ENCODE results near the gene ZIC5.
"Not testable (repeated sequence)": the region's sequence is repeated elsewhere in the genome, so short reads cannot be mapped to it uniquely, and the experiment has no call there.

The ZIC5 gene

GRCh38 chr13:99959540-99960230 lies 11.9 kb downstream of the ZIC5 start:
- DNase-seq, result no peak

DNA sequence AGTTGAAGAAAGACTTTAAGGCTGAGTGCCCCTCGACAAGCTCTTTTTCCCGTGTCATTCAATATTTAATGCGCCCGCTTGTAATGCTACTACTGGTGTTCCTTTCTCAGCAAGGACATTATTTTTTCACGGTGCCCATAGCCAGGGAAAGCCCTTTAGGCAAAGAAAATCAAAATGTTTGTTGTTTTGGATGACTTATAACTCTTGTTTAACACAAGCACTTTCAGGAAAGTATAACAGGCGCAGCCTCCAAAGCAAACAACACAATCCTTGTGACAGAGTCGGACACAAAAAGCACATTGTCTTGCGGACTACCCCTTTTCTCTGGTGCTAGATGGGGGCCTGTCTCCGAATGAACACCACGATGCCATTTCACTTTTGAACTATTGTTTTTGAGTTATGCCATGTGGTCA lies 12.4 kb downstream of the ZIC5 start:
- no peak for DNase-seq

- DNase-seq, result no peak
Measured at GRCh38 chr13:99958406-99959126, 13.0 kb downstream of the ZIC5 start.

- no peak for DNase-seq
Measured at GRCh38 chr13:99956473-99957349, 14.9 kb downstream of the ZIC5 start.

DNA sequence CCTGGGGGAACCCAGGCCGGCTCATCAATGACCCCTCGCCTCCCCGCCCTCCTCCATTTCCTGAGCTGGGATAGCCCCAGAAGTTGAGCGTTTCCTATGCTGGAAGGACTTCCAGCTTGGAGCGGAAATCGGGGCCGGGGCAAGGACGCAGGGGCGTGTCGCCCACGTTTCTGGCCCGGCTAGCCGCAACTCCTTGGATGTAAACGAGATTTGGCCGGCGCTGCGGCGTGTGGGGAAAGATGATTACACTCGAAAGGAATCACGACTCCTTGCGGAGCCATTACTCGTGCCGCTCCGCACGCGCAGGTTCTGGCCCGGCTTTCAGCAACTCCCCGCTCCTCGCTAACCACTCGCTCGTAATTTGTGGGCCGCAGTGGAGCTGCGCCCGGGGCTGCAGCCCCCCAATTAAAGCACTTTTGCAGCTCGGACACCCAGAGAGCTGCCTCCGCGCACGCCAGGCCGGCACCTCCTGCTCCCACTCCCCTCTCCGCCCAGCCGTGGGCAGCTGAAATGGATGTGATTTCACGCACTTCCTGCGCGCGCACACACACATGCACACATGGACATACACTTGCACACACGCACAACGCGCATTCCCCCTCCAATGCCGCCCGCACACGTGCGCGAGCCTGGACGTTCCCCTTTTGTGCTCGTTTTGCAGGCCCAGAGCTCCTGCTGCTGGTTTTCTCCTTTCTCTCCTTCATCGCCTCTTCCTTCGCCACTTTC lies 15.7 kb downstream of the ZIC5 start:
- no peak for DNase-seq

GRCh38 chr13:99955107-99955746 lies 16.3 kb downstream of the ZIC5 start:
- DNase-seq, result no peak

GRCh38 chr13:99953138-99953755 lies 18.3 kb downstream of the ZIC5 start:
- no peak for DNase-seq

DNA sequence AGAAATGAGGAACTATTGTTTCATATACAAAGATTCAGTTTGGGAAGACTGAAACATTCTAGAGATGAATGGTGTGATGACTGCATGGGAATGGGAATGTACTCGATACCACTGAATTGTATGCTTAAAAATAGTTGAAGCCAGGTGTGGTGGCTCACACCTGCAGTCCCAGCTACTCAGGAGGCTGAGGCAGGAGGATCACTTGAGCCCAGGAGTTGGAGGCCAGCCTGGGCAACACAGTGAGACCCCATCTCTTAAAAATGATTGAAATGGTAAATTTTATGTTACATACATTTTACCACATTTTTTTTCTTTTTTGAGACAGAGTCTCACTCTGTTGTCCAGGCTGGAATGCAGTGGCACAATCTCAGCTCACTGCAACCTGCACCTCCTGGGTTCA lies 19.9 kb downstream of the ZIC5 start:
- DNase-seq, result not testable (repeated sequence)

- no peak for DNase-seq
Measured at GRCh38 chr13:99949679-99950413, 21.7 kb downstream of the ZIC5 start.

DNA sequence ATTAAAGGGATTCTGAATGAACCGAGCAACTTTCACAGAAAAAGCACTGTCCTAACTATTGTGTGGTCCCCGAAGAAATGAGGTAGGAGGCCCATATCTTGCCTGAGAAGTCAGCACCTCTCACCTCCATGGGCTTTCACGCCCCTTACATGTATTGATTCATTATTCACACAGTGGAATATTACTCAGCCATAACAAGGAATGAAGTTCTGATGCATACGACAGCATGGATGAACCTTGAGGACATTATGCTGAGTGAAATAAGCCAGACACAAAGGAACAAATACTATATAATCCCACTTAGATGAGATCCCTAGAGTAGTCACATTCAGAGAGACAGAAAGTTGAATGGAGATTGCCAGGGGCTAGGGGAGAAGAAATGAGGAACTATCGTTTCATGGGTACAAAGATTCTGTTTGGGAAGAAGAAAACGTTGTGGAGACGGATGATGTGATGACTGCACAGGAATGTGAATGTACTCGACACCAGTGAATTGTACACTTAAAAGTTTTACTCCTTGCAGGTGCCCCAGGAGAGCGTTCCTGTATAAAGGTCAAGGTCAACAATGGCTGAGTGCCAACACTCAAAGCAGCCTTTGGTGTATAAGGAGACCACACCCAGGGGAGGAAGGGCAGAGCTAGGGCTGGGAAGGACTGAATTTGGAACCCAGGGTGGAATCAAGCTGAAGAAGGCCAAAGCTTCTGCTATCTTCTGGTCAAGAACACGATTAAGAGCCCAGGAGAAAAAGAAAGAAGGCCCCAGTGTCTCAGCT lies 22.5 kb downstream of the ZIC5 start:
- DNase-seq, result no peak

- DNase-seq, result no peak
Measured at GRCh38 chr13:99948411-99948810, 23.2 kb downstream of the ZIC5 start.

DNA sequence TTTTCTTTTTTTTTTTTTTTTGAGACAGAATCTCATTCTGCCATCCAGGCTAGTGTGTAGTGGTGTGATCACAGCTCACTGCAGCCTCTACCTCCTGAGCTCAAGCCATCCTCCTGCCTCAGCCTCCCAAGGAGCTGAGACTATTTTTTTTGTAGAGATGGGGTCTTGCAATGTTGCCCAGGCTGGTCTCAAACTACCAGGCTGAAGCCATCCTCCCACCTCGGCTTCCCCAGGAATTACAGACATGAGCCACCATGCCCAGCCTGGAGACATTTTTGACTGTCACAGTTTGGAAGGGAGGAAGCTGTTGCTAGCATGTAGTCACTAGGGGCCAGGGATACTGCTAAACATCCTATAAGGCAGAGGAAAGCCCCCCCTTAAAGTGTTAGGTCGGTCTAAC lies 23.9 kb downstream of the ZIC5 start:
- no peak for DNase-seq

DNA sequence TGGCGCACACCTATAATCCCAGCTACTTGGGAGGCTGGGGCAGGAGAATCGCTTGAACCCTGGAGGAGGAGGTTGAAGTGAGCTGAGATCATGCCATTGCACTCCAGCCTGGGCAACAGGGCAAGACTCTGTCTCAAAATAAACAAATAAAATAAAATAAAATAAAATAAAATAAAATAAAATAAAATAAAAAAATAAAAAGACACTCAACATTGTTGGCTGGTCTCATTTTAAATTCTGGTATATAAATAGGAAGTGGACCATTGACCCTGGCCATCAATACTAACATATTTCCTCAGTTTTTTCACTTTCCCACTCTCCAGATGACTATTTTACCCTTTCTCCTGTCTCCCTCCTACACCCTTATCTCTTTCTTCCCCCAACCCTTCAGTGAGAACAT lies 26.1 kb downstream of the ZIC5 start:
- DNase-seq, result not testable (repeated sequence)

DNA sequence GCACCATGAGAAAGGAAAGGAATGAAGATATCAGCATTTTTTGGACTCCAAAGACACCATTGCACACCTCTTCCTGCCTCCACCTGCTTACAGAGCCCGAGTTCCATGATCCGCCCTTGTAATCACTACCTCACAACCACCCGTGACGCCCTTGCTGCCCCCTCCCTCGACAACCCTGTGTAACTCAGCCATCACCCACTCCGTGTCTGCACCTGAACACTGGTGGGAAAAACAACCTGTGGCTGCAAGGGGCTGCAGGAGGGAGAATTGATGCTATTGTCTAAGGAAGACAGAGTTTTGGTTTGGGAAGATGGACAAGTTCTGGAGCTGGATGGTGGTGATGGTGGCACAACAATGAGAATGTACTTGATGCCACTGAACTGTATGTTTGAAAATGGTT lies 27.0 kb downstream of the ZIC5 start:
- no peak for DNase-seq

- no peak for DNase-seq
Measured at GRCh38 chr13:99944102-99944501, 27.5 kb downstream of the ZIC5 start.

DNA sequence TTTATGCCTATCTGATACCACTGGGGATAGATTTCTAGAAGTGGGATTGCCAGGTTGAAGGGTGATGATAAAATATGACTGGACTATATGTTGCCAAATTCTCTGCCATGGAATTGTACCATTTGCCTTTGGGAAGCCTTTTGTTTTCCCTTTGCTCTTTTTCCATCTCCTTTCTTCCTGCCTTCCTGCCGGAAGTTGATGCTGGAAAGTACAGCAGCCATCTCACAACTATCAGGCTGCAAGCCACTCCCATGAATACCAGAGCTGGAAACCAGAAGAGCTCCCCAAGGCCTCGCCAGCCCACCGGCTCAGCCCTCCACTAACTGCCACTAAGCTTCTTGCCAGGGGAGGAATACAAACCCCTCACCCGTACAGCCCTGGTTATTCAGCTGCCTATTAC lies 29.7 kb downstream of the ZIC5 start:
- DNase-seq, result no peak

GRCh38 chr13:99941086-99941485 lies 30.5 kb downstream of the ZIC5 start:
- DNase-seq, result no peak

DNA sequence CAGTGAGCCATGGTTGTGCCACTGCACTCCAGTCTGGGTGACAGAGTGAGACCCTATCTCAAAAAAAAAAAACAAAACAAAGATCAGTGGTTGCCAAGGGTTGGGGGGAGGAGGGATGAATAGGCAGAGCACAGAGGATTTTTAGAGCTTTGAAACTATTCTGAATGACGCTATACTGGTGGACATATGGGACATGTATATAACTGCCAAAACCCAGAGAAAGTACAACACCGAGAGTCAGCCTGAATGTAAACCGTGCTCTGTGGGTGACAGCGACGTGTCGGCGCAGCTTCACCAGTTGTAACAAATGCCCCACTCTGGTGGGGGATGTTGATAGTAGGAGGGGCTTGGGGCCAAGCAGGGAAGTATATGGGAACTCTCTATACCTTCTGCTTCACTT lies 32.9 kb downstream of the ZIC5 start:
- DNase-seq, result no peak

DNA sequence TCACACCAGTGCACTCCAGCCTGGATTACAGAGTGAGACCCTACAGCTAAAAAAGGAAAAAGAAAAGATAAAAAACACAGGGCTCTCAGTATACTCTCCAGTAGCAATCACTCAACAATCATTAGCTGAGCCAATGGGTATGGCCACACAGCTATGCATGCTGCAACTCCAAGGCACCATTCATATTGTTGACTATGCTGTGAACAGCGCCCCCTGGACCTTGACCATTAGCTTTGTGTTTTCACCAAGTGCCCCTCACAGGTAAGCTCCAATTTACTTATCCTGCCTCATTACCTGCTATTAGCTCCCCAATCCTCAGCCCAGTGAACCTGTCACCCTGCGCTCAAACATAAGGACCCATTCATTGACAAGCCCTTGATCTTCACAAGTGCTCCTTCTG lies 35.8 kb downstream of the ZIC5 start:
- no peak for DNase-seq

DNA sequence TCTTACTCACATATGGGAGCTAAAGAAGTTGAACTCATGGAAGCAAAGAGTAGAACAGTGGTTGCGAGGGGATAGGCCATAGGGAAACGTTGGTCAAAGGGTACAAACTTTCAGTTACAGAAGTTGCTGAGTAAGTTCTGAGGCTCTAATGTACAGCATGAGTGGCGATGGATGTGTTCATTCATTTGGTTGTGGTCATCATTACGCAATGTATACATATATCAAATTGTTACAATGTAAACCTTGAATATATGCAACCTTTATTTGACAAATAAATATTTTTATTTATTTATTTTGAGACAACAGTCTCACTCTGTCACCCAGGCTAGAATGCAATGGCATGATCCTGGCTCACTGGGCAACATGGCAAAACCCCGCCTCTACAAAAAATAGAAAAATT lies 38.7 kb downstream of the ZIC5 start:
- DNase-seq, result no peak
